Liver (tissue), 9 donors: ENCODE measurements around the gene BBS5. TPM values are rescaled to one million over a fixed set of nuclear protein-coding genes. Genes with fewer than 3 reads are reported as not detected.

Experiments used
- DNase-seq: peaks from one replicate; pipeline ENCODE4 v3.0.0-alpha.2; 2017; ENCODE audit warnings: low spot score
- H3K27ac ChIP-seq, 2 donors: one replicate each; pipeline ENCODE4 v1.7.0; 2013; ENCODE audit warnings: inconsistent platforms in 2 of 2, low read length in 2 of 2, control low read depth in 1 of 2, low read depth in 1 of 2, mild to moderate bottlenecking in 1 of 2
- H3K27me3 ChIP-seq, 4 donors: one replicate each; pipeline versions ENCODE4 v1.6.1 to v1.7.0; 2013; ENCODE audit warnings: low read length in 3 of 4, inconsistent platforms in 1 of 4, mild to moderate bottlenecking in 1 of 4, moderate library complexity in 1 of 4; ENCODE audit not compliant: control insufficient read depth in 4 of 4, insufficient read depth in 4 of 4
- H3K36me3 ChIP-seq, 4 donors: one replicate each; pipeline versions ENCODE4 v1.6.1 to v1.7.0; 2013; ENCODE audit warnings: low read length in 3 of 4, mild to moderate bottlenecking in 3 of 4, low read depth in 1 of 4, moderate library complexity in 1 of 4; ENCODE audit not compliant: control insufficient read depth in 4 of 4, insufficient read depth in 3 of 4
- H3K4me1 ChIP-seq, 4 donors: one replicate each; pipeline versions ENCODE4 v1.6.1 to v1.7.0; 2013; ENCODE audit warnings: low read length in 3 of 4, mild to moderate bottlenecking in 3 of 4, moderate library complexity in 1 of 4; ENCODE audit not compliant: control insufficient read depth in 4 of 4, insufficient read depth in 4 of 4
- H3K4me3 ChIP-seq, 3 donors: one replicate each; pipeline versions ENCODE4 v1.6.1 to v1.7.0; 2013; ENCODE audit warnings: low read length in 3 of 3, control low read depth in 1 of 3, low read depth in 1 of 3, mild to moderate bottlenecking in 1 of 3
- H3K9ac ChIP-seq, 2 donors: one replicate each; pipeline ENCODE4 v1.7.0; 2013; ENCODE audit warnings: low read length in 2 of 2, mild to moderate bottlenecking in 2 of 2, moderate library complexity in 2 of 2, control low read depth in 1 of 2, low read depth in 1 of 2
- H3K9me3 ChIP-seq, 4 donors: one replicate each; pipeline versions ENCODE4 v1.6.1 to v1.7.0; 2013; ENCODE audit warnings: low read length in 3 of 4; ENCODE audit not compliant: control insufficient read depth in 4 of 4
- EGR1 ChIP-seq, 2 donors: IDR thresholded peaks; 2 replicates each; pipeline ENCODE4 v1.6.1; 2016 to 2018; ENCODE audit warnings: antibody characterized with exemption in 2 of 2, low read depth in 2 of 2
- FOXA1 ChIP-seq: IDR thresholded peaks from 2 replicates; pipeline ENCODE4 v1.6.1; 2016; ENCODE audit warnings: antibody characterized with exemption
- FOXA2 ChIP-seq: IDR thresholded peaks from 2 replicates; pipeline ENCODE4 v1.6.1; 2016; ENCODE audit warnings: antibody characterized with exemption
- GABPA ChIP-seq, 2 donors: IDR thresholded peaks in 1 of 2; conservative IDR thresholded peaks in 1 of 2; 2 replicates each; pipeline ENCODE4 v1.6.1; 2016; ENCODE audit warnings: antibody characterized with exemption in 2 of 2, mild to moderate bottlenecking in 1 of 2, moderate library complexity in 1 of 2
- HNF4A ChIP-seq, 2 donors: conservative IDR thresholded peaks; 2 replicates each; pipeline ENCODE4 v1.6.1; 2016; ENCODE audit warnings: antibody characterized with exemption in 2 of 2, mild to moderate bottlenecking in 2 of 2
- HNF4G ChIP-seq: IDR thresholded peaks from 2 replicates; pipeline ENCODE4 v1.6.1; 2016; ENCODE audit warnings: antibody characterized with exemption
- JUND ChIP-seq, 2 donors: IDR thresholded peaks; 2 replicates each; pipeline ENCODE4 v1.6.1; 2016; ENCODE audit warnings: antibody characterized with exemption in 2 of 2
- NR2F2 ChIP-seq: IDR thresholded peaks from 2 replicates; pipeline ENCODE4 v1.6.1; 2016; ENCODE audit warnings: antibody characterized with exemption
- RAD21 ChIP-seq, 2 donors: IDR thresholded peaks; 2 replicates each; pipeline ENCODE4 v1.6.1; 2016; ENCODE audit warnings: antibody characterized with exemption in 2 of 2, mild to moderate bottlenecking in 2 of 2
- RXRA ChIP-seq, 2 donors: IDR thresholded peaks; 2 replicates each; pipeline ENCODE4 v1.6.1; 2017 to 2018; ENCODE audit warnings: antibody characterized with exemption in 2 of 2, mild to moderate bottlenecking in 1 of 2
- SP1 ChIP-seq: IDR thresholded peaks from 2 replicates; pipeline ENCODE4 v1.6.1; 2018; ENCODE audit warnings: antibody characterized with exemption, mild to moderate bottlenecking
- TAF1 ChIP-seq: conservative IDR thresholded peaks from 2 replicates; pipeline ENCODE4 v1.6.1; 2016; ENCODE audit warnings: antibody characterized with exemption, mild to moderate bottlenecking
- YY1 ChIP-seq: IDR thresholded peaks from 2 replicates; pipeline ENCODE4 v1.6.1; 2016; ENCODE audit warnings: antibody characterized with exemption, mild to moderate bottlenecking
- WGBS: extraction: QIAGEN DNeasy Blood & Tissue Kit; methylation state at CpG from one replicate; pipeline ENCODE4 v1.1.7; 2013; 5-methylcytosine and 5-hydroxymethylcytosine counted together
- polyA plus RNA-seq, 2 donors: library from polyadenylated mRNA; stranded (reverse) in 1 of 2; unstranded in 1 of 2; fragments of 200-250 nt in 1 of 2; fragments of >200 nt in 1 of 2; fragmentation: Nextera tagmentation in 1 of 2; extraction: Ambion mirVana in 1 of 2; gene quantifications; one replicate each; pipeline versions ENCODE4 v1.2.1 to v1.2.3, GENCODE V29; 2013 to 2015
- total RNA-seq, 2 donors: library from RNA; depleted of rRNA; stranded (reverse); fragments of >200 nt; gene quantifications; one replicate each; pipeline ENCODE4 v1.2.3, GENCODE V29; 2014
- TF ChIP-seq, protein P1 (sequence below): IDR thresholded peaks from 2 replicates; pipeline ENCODE4 v1.6.1; 2016; ENCODE audit warnings: antibody characterized with exemption, mild to moderate bottlenecking
- TF ChIP-seq, protein P2 (sequence below): fragments of 150-350 bp; IDR thresholded peaks from 2 replicates; pipeline ENCODE4 v1.5.1; 2017; ENCODE audit warnings: improper control_type of control experiment, low read depth, low read length; ENCODE audit not compliant: missing input control
- TF ChIP-seq, protein P3 (sequence below): IDR thresholded peaks from 2 replicates; pipeline ENCODE4 v1.6.1; 2016; ENCODE audit warnings: antibody characterized with exemption
- TF ChIP-seq, protein P4 (sequence below): IDR thresholded peaks from 2 replicates; pipeline ENCODE4 v1.6.1; 2016; ENCODE audit warnings: antibody characterized with exemption
- donor health status: healthy.
- donor health status: healthy.
- donor health status: healthy.
- donor health status: healthy.
- donor health status: healthy.

Gene BBS5
- total and polyA plus RNA-seq, 4 donors, result 1.7 to 2.5 (median 2.1) TPM

DNA sequence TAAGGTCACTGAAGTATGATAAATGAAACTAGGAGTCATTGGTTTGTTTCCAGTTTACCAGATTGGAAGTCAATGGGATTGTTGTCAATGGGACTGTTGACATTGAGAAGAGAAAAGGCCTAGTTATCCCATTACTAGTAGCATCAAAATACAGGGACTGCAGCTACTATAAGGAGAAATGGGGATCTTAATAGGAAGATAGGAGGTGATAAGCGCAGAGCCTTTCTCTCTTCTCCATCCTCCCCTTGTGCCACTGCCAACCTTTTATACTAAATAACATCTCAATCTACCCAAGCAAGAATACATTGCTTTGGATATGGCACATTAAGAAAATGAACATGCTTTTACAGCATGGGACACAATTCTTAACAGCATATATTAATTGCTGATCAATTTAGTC lies 10.5 kb upstream of the BBS5 start:
- no peaks in the 10 kb centered on the region for H3K27me3 ChIP-seq
- TF ChIP-seq, protein P1, sequence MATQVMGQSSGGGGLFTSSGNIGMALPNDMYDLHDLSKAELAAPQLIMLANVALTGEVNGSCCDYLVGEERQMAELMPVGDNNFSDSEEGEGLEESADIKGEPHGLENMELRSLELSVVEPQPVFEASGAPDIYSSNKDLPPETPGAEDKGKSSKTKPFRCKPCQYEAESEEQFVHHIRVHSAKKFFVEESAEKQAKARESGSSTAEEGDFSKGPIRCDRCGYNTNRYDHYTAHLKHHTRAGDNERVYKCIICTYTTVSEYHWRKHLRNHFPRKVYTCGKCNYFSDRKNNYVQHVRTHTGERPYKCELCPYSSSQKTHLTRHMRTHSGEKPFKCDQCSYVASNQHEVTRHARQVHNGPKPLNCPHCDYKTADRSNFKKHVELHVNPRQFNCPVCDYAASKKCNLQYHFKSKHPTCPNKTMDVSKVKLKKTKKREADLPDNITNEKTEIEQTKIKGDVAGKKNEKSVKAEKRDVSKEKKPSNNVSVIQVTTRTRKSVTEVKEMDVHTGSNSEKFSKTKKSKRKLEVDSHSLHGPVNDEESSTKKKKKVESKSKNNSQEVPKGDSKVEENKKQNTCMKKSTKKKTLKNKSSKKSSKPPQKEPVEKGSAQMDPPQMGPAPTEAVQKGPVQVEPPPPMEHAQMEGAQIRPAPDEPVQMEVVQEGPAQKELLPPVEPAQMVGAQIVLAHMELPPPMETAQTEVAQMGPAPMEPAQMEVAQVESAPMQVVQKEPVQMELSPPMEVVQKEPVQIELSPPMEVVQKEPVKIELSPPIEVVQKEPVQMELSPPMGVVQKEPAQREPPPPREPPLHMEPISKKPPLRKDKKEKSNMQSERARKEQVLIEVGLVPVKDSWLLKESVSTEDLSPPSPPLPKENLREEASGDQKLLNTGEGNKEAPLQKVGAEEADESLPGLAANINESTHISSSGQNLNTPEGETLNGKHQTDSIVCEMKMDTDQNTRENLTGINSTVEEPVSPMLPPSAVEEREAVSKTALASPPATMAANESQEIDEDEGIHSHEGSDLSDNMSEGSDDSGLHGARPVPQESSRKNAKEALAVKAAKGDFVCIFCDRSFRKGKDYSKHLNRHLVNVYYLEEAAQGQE, result no peak
- TF ChIP-seq RXRA (IDR thresholded peaks at IDR 0.05), result no peak
- no peak for TF ChIP-seq FOXA2
- TF ChIP-seq, protein P2, sequence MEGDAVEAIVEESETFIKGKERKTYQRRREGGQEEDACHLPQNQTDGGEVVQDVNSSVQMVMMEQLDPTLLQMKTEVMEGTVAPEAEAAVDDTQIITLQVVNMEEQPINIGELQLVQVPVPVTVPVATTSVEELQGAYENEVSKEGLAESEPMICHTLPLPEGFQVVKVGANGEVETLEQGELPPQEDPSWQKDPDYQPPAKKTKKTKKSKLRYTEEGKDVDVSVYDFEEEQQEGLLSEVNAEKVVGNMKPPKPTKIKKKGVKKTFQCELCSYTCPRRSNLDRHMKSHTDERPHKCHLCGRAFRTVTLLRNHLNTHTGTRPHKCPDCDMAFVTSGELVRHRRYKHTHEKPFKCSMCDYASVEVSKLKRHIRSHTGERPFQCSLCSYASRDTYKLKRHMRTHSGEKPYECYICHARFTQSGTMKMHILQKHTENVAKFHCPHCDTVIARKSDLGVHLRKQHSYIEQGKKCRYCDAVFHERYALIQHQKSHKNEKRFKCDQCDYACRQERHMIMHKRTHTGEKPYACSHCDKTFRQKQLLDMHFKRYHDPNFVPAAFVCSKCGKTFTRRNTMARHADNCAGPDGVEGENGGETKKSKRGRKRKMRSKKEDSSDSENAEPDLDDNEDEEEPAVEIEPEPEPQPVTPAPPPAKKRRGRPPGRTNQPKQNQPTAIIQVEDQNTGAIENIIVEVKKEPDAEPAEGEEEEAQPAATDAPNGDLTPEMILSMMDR, result no peak
- TF ChIP-seq, protein P3, sequence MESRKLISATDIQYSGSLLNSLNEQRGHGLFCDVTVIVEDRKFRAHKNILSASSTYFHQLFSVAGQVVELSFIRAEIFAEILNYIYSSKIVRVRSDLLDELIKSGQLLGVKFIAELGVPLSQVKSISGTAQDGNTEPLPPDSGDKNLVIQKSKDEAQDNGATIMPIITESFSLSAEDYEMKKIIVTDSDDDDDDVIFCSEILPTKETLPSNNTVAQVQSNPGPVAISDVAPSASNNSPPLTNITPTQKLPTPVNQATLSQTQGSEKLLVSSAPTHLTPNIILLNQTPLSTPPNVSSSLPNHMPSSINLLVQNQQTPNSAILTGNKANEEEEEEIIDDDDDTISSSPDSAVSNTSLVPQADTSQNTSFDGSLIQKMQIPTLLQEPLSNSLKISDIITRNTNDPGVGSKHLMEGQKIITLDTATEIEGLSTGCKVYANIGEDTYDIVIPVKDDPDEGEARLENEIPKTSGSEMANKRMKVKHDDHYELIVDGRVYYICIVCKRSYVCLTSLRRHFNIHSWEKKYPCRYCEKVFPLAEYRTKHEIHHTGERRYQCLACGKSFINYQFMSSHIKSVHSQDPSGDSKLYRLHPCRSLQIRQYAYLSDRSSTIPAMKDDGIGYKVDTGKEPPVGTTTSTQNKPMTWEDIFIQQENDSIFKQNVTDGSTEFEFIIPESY, result no peak
- no peak for TF ChIP-seq TAF1
- TF ChIP-seq JUND (IDR thresholded peaks at IDR 0.05), result no peak
- TF ChIP-seq SP1, result no peak
- TF ChIP-seq FOXA1, result no peak
- no peak for TF ChIP-seq EGR1 (IDR thresholded peaks at IDR 0.05; ENCODE audit: low read depth in 2 of 2)
- TF ChIP-seq HNF4G, result no peak
- no peak for TF ChIP-seq YY1
- TF ChIP-seq RAD21 (IDR thresholded peaks at IDR 0.05), result no peak
- TF ChIP-seq, protein P4, sequence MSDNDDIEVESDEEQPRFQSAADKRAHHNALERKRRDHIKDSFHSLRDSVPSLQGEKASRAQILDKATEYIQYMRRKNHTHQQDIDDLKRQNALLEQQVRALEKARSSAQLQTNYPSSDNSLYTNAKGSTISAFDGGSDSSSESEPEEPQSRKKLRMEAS, result no peak
- no peak for TF ChIP-seq NR2F2
- TF ChIP-seq GABPA (IDR thresholded peaks at IDR 0.05 in 1 of 2, conservative IDR thresholded peaks at IDR 0.05 in 1 of 2), result no peak
- no peak for TF ChIP-seq HNF4A (conservative IDR thresholded peaks at IDR 0.05)
- DNase-seq, result no peak
- no peaks in the 10 kb centered on the region for H3K4me1 ChIP-seq
- WGBS, result 98% methylated on average over 1 of the region's 1 CpG
- no peaks in the 10 kb centered on the region for H3K36me3 ChIP-seq
- no peak overlapping the region for H3K27ac ChIP-seq
- H3K9ac ChIP-seq, result no peak overlapping the region
- no peaks in the 10 kb centered on the region for H3K9me3 ChIP-seq
- no peak overlapping the region for H3K4me3 ChIP-seq

DNA sequence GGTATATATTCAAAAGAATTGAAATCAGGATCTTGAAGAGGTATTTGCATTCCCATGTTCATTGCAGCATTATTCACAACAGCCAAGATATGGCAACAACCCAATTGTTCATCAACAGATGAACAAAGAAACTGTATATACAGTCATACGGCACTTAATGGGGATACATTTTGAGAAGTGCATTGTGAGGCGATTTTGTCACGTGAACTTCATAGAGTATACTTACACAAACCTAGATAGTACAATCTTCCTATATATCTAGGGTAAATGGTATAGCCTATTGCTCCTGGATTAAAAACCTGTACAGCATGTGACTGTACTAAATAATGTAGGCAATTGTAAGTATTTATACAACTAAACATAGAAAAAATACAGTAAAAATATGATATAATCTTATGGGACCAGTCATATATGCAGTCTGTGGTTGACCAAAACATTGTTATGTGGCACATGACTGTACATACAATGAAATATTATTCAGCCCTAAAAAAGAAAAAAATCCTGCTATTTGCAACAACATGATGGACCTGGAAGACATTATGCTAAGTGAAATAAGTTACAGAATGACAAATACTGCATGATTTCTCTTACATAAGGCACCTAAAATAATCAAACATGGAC lies 9.2 kb upstream of the BBS5 start:
- WGBS, result 74% methylated on average over 3 of the region's 3 CpGs
- DNase-seq, result no peak
- H3K36me3 ChIP-seq, result no peaks in the 10 kb centered on the region

More for the DNA sequence above, 9.2 kb upstream of the BBS5 start:
- Histone ChIP-seq H3K9me3 (no peaks in the 10 kb centered on the region), H3K27ac (no peak overlapping the region), H3K4me1 (no peaks in the 10 kb centered on the region), H3K9ac (no peak overlapping the region), H3K4me3 (no peak overlapping the region), H3K27me3 (no peaks in the 10 kb centered on the region)
- TF ChIP-seq RAD21 (IDR thresholded peaks at IDR 0.05) (no peak), JUND (IDR thresholded peaks at IDR 0.05) (no peak), EGR1 (IDR thresholded peaks at IDR 0.05; ENCODE audit: low read depth in 2 of 2) (no peak)
- TF ChIP-seq, protein P4, result no peak
- TF ChIP-seq, protein P3, result no peak
